Liver (tissue), 3 donors: ENCODE data around the gene LRRC70.

Experiments used
- EGR1 ChIP-seq, 2 donors: IDR thresholded peaks; 2 replicates each; pipeline ENCODE4 v1.6.1; 2016 to 2018; ENCODE audit warnings: antibody characterized with exemption in 2 of 2, low read depth in 2 of 2
- RXRA ChIP-seq, 2 donors: IDR thresholded peaks; 2 replicates each; pipeline ENCODE4 v1.6.1; 2017 to 2018; ENCODE audit warnings: antibody characterized with exemption in 2 of 2, mild to moderate bottlenecking in 1 of 2
- TF ChIP-seq, protein P1 (sequence below): fragments of 150-350 bp; IDR thresholded peaks from 2 replicates; pipeline ENCODE4 v1.5.1; 2017; ENCODE audit warnings: improper control_type of control experiment, low read depth, low read length; ENCODE audit not compliant: missing input control
- TF ChIP-seq, protein P2 (sequence below): IDR thresholded peaks from 2 replicates; pipeline ENCODE4 v1.6.1; 2016; ENCODE audit warnings: antibody characterized with exemption
- donor health status: healthy.
- donor health status: healthy.

- no peak for TF ChIP-seq EGR1 (IDR thresholded peaks at IDR 0.05; ENCODE audit: low read depth in 2 of 2)
- no peak for TF ChIP-seq RXRA (IDR thresholded peaks at IDR 0.05)
- TF ChIP-seq, protein P1, sequence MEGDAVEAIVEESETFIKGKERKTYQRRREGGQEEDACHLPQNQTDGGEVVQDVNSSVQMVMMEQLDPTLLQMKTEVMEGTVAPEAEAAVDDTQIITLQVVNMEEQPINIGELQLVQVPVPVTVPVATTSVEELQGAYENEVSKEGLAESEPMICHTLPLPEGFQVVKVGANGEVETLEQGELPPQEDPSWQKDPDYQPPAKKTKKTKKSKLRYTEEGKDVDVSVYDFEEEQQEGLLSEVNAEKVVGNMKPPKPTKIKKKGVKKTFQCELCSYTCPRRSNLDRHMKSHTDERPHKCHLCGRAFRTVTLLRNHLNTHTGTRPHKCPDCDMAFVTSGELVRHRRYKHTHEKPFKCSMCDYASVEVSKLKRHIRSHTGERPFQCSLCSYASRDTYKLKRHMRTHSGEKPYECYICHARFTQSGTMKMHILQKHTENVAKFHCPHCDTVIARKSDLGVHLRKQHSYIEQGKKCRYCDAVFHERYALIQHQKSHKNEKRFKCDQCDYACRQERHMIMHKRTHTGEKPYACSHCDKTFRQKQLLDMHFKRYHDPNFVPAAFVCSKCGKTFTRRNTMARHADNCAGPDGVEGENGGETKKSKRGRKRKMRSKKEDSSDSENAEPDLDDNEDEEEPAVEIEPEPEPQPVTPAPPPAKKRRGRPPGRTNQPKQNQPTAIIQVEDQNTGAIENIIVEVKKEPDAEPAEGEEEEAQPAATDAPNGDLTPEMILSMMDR = no peak
- TF ChIP-seq, protein P2, sequence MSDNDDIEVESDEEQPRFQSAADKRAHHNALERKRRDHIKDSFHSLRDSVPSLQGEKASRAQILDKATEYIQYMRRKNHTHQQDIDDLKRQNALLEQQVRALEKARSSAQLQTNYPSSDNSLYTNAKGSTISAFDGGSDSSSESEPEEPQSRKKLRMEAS = no peak
Observed at GRCh38 chr5:62589504-62589903, 10.9 kb downstream of the LRRC70 start.
